IMR-90 (cell line): ENCODE results near the gene NDRG2. TPM values are rescaled to one million over a fixed set of nuclear protein-coding genes. Genes with fewer than 3 reads are reported as not detected.

ENCODE experiments used
- ATAC-seq: fragments of 200-7000 bp; cut with Tn5 transposase; 2 replicates; pipeline ENCODE4 v1.9.1; 2020; ENCODE audit warnings: low read depth, mild to moderate bottlenecking, moderate library complexity
- BruUV-seq: library from RNA; stranded (reverse); fragments of 400-500 nt; replicated peaks from 2 replicates; lab custom pipeline; 2021; lab: Mats Ljungman, UMichigan
- CTCF ChIA-PET: fragments of 300-600 bp; formaldehyde crosslinking; extraction: SDS; loops from one replicate; lab custom pipeline; 2021; ENCODE audit warnings: antibody characterized with exemption; lab: Yijun Ruan, JAX
- POLR2A ChIA-PET: fragments of 300-600 bp; sonication (Branson Sonifier 250); formaldehyde crosslinking; loops from one replicate; lab custom pipeline; 2022; ENCODE audit warnings: antibody characterized with exemption; ENCODE audit not compliant: unreplicated experiment; lab: Charles Lee
- DNase-seq: peaks from one replicate; pipeline ENCODE4 v3.0.0; 2013
- H2AFZ ChIP-seq: replicated peaks from 2 replicates; pipeline ENCODE3; 2013; ENCODE audit warnings: low read length, mild to moderate bottlenecking; ENCODE audit not compliant: poor library complexity
- H2AK5ac ChIP-seq: 2 replicates; pipeline ENCODE4 v1.6.1; 2013; ENCODE audit warnings: low read depth, low read length, inconsistent platforms
- H2AK9ac ChIP-seq: replicated peaks from 2 replicates; pipeline ENCODE3; 2013; ENCODE audit warnings: mild to moderate bottlenecking, low read depth, low read length, moderate library complexity; ENCODE audit not compliant: poor library complexity
- H2BK120ac ChIP-seq: 2 replicates; pipeline ENCODE4 v1.6.1; 2013; ENCODE audit warnings: low read depth, low read length, inconsistent platforms
- H2BK15ac ChIP-seq: 3 replicates; pipeline ENCODE4 v1.6.1; 2013; ENCODE audit warnings: low read depth, low read length, inconsistent platforms
- H2BK20ac ChIP-seq: 2 replicates; pipeline ENCODE4 v1.6.1; 2013; ENCODE audit warnings: low read depth, mild to moderate bottlenecking, inconsistent platforms, low read length, moderate library complexity
- H2BK5ac ChIP-seq: 2 replicates; pipeline ENCODE4 v1.6.1; 2013; ENCODE audit warnings: mild to moderate bottlenecking, low read depth, low read length, inconsistent platforms; ENCODE audit not compliant: poor library complexity, severe bottlenecking
- H3K14ac ChIP-seq: replicated peaks from 2 replicates; pipeline ENCODE4 v1.6.1; 2013; ENCODE audit warnings: low read depth, low read length, inconsistent platforms
- H3K18ac ChIP-seq: 2 replicates; pipeline ENCODE4 v1.6.1; 2013; ENCODE audit warnings: low read depth, low read length, control low read depth
- H3K23ac ChIP-seq: 2 replicates; pipeline ENCODE4 v1.6.1; 2013; ENCODE audit warnings: low read depth, low read length, inconsistent platforms
- H3K27ac ChIP-seq: 2 replicates; pipeline ENCODE4 v1.5.1; 2013; ENCODE audit warnings: mild to moderate bottlenecking, control low read depth, low read length; ENCODE audit not compliant: insufficient read depth
- H3K27me3 ChIP-seq: 2 replicates; pipeline ENCODE4 v1.6.1; 2013; ENCODE audit warnings: low read length; ENCODE audit not compliant: control insufficient read depth, insufficient read depth
- H3K36me3 ChIP-seq: 2 replicates; pipeline ENCODE4 v1.6.1; 2013; ENCODE audit warnings: low read length, mixed read lengths; ENCODE audit not compliant: control insufficient read depth, insufficient read depth
- H3K4ac ChIP-seq: 2 replicates; pipeline ENCODE4 v1.6.1; 2013; ENCODE audit warnings: low read depth, low read length, inconsistent platforms
- H3K4me1 ChIP-seq: 2 replicates; pipeline ENCODE4 v1.6.1; 2013; ENCODE audit warnings: low read length, mixed read lengths; ENCODE audit not compliant: control insufficient read depth, insufficient read depth
- H3K4me2 ChIP-seq: 2 replicates; pipeline ENCODE4 v1.6.1; 2013; ENCODE audit warnings: low read depth, mild to moderate bottlenecking, control low read depth, low read length, moderate library complexity
- H3K4me3 ChIP-seq: 2 replicates; pipeline ENCODE4 v1.5.1; 2013; ENCODE audit warnings: low read depth, mild to moderate bottlenecking, control low read depth, low read length, moderate library complexity; ENCODE audit not compliant: insufficient read depth
- H3K56ac ChIP-seq: 2 replicates; pipeline ENCODE4 v1.6.1; 2013; ENCODE audit warnings: low read length, inconsistent platforms; ENCODE audit not compliant: insufficient read depth; ENCODE audit errors: extremely low read depth
- H3K79me1 ChIP-seq, 2 experiments: 2 replicates each; pipeline ENCODE4 v1.6.1; 2013; ENCODE audit warnings: low read length in 2 of 2, inconsistent platforms in 1 of 2, low read depth in 1 of 2
- H3K9ac ChIP-seq: 2 replicates; pipeline ENCODE4 v1.6.1; 2013; ENCODE audit warnings: low read depth, low read length, control low read depth
- H3K9me1 ChIP-seq: 2 replicates; pipeline ENCODE4 v1.6.1; 2013; ENCODE audit warnings: low read length, inconsistent platforms; ENCODE audit not compliant: insufficient read depth
- H3K9me3 ChIP-seq: 2 replicates; pipeline ENCODE4 v1.6.1; 2013; ENCODE audit warnings: low read length; ENCODE audit not compliant: control insufficient read depth, insufficient read depth
- H4K20me1 ChIP-seq: 2 replicates; pipeline ENCODE4 v1.6.1; 2013; ENCODE audit warnings: low read length, inconsistent platforms; ENCODE audit not compliant: insufficient read depth
- H4K5ac ChIP-seq: 2 replicates; pipeline ENCODE4 v1.6.1; 2013; ENCODE audit warnings: mild to moderate bottlenecking, low read depth, low read length, control low read depth
- H4K8ac ChIP-seq, 2 experiments: 2 replicates each; pipeline ENCODE4 v1.6.1; 2013; ENCODE audit warnings: low read depth in 2 of 2, low read length in 2 of 2, control low read depth in 1 of 2, inconsistent platforms in 1 of 2
- H4K91ac ChIP-seq: 2 replicates; pipeline ENCODE4 v1.6.1; 2013; ENCODE audit warnings: low read depth, low read length, inconsistent platforms; ENCODE audit not compliant: insufficient read depth
- FOS ChIP-seq: fragments of 150-350 bp; IDR thresholded peaks from 2 replicates; pipeline ENCODE4 v1.6.1; 2016; ENCODE audit warnings: low read depth, low read length
- WGBS, 2 experiments: methylation state at CpG; one replicate each; pipeline versions ENCODE4 v1.1.5 to v1.1.7; 2013; ENCODE audit warnings: missing lambda C conversion rate in 2 of 2; ENCODE audit not compliant: insufficient read length in 1 of 2; ENCODE audit errors: extremely low coverage in 2 of 2; 5-methylcytosine and 5-hydroxymethylcytosine counted together
- dilution Hi-C: fragments of 300-500 bp; cut with HindIII; formaldehyde crosslinking; loops from one replicate; pipeline ENCODE4 v1.14.3; 2018; ENCODE audit warnings: low sequenced_read_pairs; ENCODE audit not compliant: unreplicated experiment
- in situ Hi-C: fragments of 300-500 bp; cut with MboI; formaldehyde crosslinking; loops from 3 replicates; pipeline ENCODE4 v1.14.3; 2019; ENCODE audit warnings: low sequenced_read_pairs, inconsistent platforms, mixed read lengths
- intact Hi-C: fragments of 100-400 bp; cut with micrococcal nuclease; formaldehyde crosslinking; loops from 2 replicates; pipeline ENCODE4 v1.10.0; 2022
- polyA plus RNA-seq, 3 experiments: library from polyadenylated mRNA; depleted of rRNA; stranded (reverse); fragments of >200 nt; gene quantifications; 2 replicates each; pipeline ENCODE4 v1.2.3, GENCODE V29; 2012; ENCODE audit warnings: low replicate concordance in 1 of 3
- total RNA-seq: library from RNA; depleted of rRNA; stranded (reverse); fragments of >200 nt; gene quantifications from 2 replicates; pipeline ENCODE4 v1.2.3, GENCODE V29; 2012
- TF ChIP-seq, protein P1 (sequence below): fragments of 150-350 bp; IDR thresholded peaks from 2 replicates; pipeline ENCODE4 v1.6.1; 2017; ENCODE audit warnings: mild to moderate bottlenecking, antibody characterized with exemption, low read length, low read depth

Gene NDRG2
- total and polyA plus RNA-seq, 2 of the 4 experiments (the other 2 are of a cell fraction), result 0.36 to 1.5 TPM

DNA sequence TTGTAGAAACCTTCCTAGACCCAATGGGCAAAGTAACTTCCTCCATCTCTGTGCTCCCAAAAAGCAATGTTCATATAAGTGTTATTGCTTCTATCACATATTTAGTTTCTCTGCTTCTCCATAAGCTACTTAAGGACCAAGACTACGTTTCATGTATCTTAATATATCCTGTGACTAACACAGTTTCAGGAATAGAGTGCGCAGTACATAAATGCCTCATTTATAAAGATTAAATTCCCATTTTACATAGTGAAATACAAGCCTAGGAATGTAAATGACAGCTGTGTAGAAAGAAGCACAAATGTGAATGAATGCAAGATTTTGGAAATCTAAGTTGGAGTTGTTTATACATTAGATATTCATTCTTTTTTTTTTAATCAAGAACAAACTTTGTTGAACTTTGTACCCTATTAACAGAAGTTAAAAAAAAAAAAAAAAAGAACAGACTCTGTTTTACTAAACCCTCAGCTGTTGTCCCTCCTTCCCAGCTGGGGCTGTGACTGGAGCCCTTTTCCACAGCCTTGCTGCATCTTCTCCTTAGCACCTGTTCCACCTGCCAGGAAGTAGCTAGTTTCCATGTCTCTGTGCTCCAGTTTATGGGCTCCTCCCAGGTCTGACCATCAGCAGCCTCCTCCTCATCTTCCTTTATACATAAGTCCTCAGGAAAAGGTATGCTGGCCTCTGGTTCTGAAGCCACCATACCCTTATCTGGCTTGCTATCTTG, 42.1 kb downstream of the NDRG2 start:
- Histone ChIP-seq H3K4me1 (peaks cover 3% of the 10 kb centered on the region), H2BK120ac (no peak overlapping the region), H3K4ac (no peak overlapping the region), H3K27ac (no peak overlapping the region), H2AK9ac (no peak overlapping the region), H3K9me1 (peaks cover 5% of the 10 kb centered on the region; the same call in 1 of the 2 replicates), H2AFZ (no peak overlapping the region), H2BK20ac (no peak overlapping the region), H4K20me1 (no peaks in the 10 kb centered on the region), H4K5ac (no peak overlapping the region), H4K8ac (no peak overlapping the region), H2BK5ac (no peak overlapping the region), H3K18ac (no peak overlapping the region), H3K9me3 (no peaks in the 10 kb centered on the region), H3K23ac (no peak overlapping the region), H3K79me1 (no peaks in the 10 kb centered on the region), H3K4me3 (no peak overlapping the region), H3K4me2 (no peak overlapping the region), H3K27me3 (peaks cover 2% of the 10 kb centered on the region; the same call in 1 of the 2 replicates), H3K14ac (no peak overlapping the region), H3K36me3 (no peaks in the 10 kb centered on the region), H3K56ac (no peak overlapping the region), H2AK5ac (no peak overlapping the region), H3K9ac (no peak overlapping the region), H4K91ac (no peak overlapping the region), H2BK15ac (no peak overlapping the region)
- POLR2A ChIA-PET, result no interaction called here
- ATAC-seq, result no peak
- no TSS peak for BruUV-seq
- dilution Hi-C loops (no loop called here), intact Hi-C loops (no loop called here), in situ Hi-C loops (loop anchor here (25.0 kb wide), 1 partner anchor 646 kb away; the partner anchor contains the start of genes CCNB1IP1 and PARP2)
- CTCF ChIA-PET, result interaction anchor here (1.9 kb wide), 1 partner anchor 13 kb away, joined by 5 read pairs; no protein-coding TSS in a partner anchor
- DNase-seq, result no peak
- TF ChIP-seq FOS, result no peak
- TF ChIP-seq, protein P1, sequence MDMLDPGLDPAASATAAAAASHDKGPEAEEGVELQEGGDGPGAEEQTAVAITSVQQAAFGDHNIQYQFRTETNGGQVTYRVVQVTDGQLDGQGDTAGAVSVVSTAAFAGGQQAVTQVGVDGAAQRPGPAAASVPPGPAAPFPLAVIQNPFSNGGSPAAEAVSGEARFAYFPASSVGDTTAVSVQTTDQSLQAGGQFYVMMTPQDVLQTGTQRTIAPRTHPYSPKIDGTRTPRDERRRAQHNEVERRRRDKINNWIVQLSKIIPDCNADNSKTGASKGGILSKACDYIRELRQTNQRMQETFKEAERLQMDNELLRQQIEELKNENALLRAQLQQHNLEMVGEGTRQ, result no peak
- WGBS, 2 experiments, result no CpG with 5 or more reads among the region's 2 CpGs
